GM18870 (cell line): ENCODE results near the gene MOSPD3.
A peak's percentile ranks its signal among the peaks of the same experiment; 100 is the strongest.
"Not testable (repeated sequence)": the region's sequence is repeated elsewhere in the genome, so short reads cannot be mapped to it uniquely, and the experiment has no call there.

Experiments
- ATAC-seq: cut with Tn5 transposase; IDR thresholded peaks from one replicate; pipeline ENCODE4 v1.9.1; 2021; ENCODE audit warnings: moderate library complexity; ENCODE audit not compliant: unreplicated experiment

The MOSPD3 gene

GRCh38 chr7:100611983-100612729 lies at the start of gene MOSPD3:
Gene MOSPD3 (plus strand): TSS chr7:100612540. CDS start chr7:100612792, 252 bp downstream.
- peak; percentile 92 for ATAC-seq

GRCh38 chr7:100563100-100563564 lies 49.2 kb upstream of the MOSPD3 start:
- ATAC-seq, result no peak

GRCh38 chr7:100563809-100564400 lies 48.4 kb upstream of the MOSPD3 start:
- ATAC-seq, result no peak

GRCh38 chr7:100564405-100564804 lies 47.9 kb upstream of the MOSPD3 start:
- ATAC-seq, result not testable (repeated sequence)

GRCh38 chr7:100565133-100565571 lies 47.2 kb upstream of the MOSPD3 start:
- ATAC-seq, result no peak

- no peak for ATAC-seq
Observed at GRCh38 chr7:100566018-100566531, 46.3 kb upstream of the MOSPD3 start.

- no peak for ATAC-seq
Observed at GRCh38 chr7:100567031-100567730, 45.2 kb upstream of the MOSPD3 start.

GRCh38 chr7:100567751-100568175 lies 44.6 kb upstream of the MOSPD3 start:
- ATAC-seq, result no peak

- ATAC-seq, result no peak
Observed at GRCh38 chr7:100568176-100568895, 44.0 kb upstream of the MOSPD3 start.

GRCh38 chr7:100568896-100569844 lies 43.2 kb upstream of the MOSPD3 start:
- no peak for ATAC-seq

GRCh38 chr7:100570954-100571828 lies 41.1 kb upstream of the MOSPD3 start:
- ATAC-seq, result no peak

GRCh38 chr7:100571829-100572116 lies 40.6 kb upstream of the MOSPD3 start:
- no peak for ATAC-seq

GRCh38 chr7:100572281-100572948 lies 39.9 kb upstream of the MOSPD3 start:
- no peak for ATAC-seq

- no peak for ATAC-seq
Observed at GRCh38 chr7:100572949-100573675, 39.2 kb upstream of the MOSPD3 start.

GRCh38 chr7:100573691-100574361 lies 38.5 kb upstream of the MOSPD3 start, which contains the start of gene SAP25:
Gene SAP25 (minus strand): TSS chr7:100573900. CDS start chr7:100573742, 158 bp downstream.
- no peak for ATAC-seq

- no peak for ATAC-seq
Observed at GRCh38 chr7:100574362-100575205, 37.8 kb upstream of the MOSPD3 start.
